Small intestine (tissue), 7 donors: ENCODE data around the gene COBLL1. TPM values are rescaled to one million over a fixed set of nuclear protein-coding genes. Genes with fewer than 3 reads are reported as not detected.
"Not testable (repeated sequence)": the region's sequence is repeated elsewhere in the genome, so short reads cannot be mapped to it uniquely, and the experiment has no call there.

ENCODE experiments used
- DNase-seq, 2 donors: peaks; one replicate each; pipeline versions ENCODE4 v3.0.0 to v3.0.0-alpha.2; 2013
- FAIRE-seq: peaks from 2 replicates; lab custom pipeline; 2012; peaks lifted over from hg19 to GRCh38; lab: Jason Lieb, UNC
- H3K27ac ChIP-seq, 3 donors: one replicate each; pipeline ENCODE4 v1.5.1; 2013; ENCODE audit warnings: low read length in 2 of 3, mild to moderate bottlenecking in 2 of 3, control low read depth in 1 of 3, inconsistent platforms in 1 of 3, low read depth in 1 of 3, moderate library complexity in 1 of 3
- H3K27me3 ChIP-seq, 3 donors: one replicate each; pipeline ENCODE4 v1.6.1; 2013; ENCODE audit warnings: low read length in 3 of 3, inconsistent platforms in 1 of 3; ENCODE audit not compliant: control insufficient read depth in 3 of 3, insufficient read depth in 3 of 3
- H3K36me3 ChIP-seq, 3 donors: one replicate each; pipeline ENCODE4 v1.6.1; 2013; ENCODE audit warnings: low read length in 3 of 3, inconsistent platforms in 1 of 3, low read depth in 1 of 3, mild to moderate bottlenecking in 1 of 3, moderate library complexity in 1 of 3; ENCODE audit not compliant: control insufficient read depth in 3 of 3, insufficient read depth in 2 of 3
- H3K4me1 ChIP-seq, 3 donors: one replicate each; pipeline ENCODE4 v1.6.1; 2013; ENCODE audit warnings: low read length in 2 of 3, inconsistent platforms in 1 of 3, low read depth in 1 of 3, mild to moderate bottlenecking in 1 of 3, moderate library complexity in 1 of 3; ENCODE audit not compliant: control insufficient read depth in 3 of 3, insufficient read depth in 2 of 3
- H3K4me3 ChIP-seq, 3 donors: one replicate each; pipeline ENCODE4 v1.5.1; 2013; ENCODE audit warnings: low read length in 3 of 3, control low read depth in 1 of 3, inconsistent platforms in 1 of 3, low read depth in 1 of 3, mild to moderate bottlenecking in 1 of 3, moderate library complexity in 1 of 3
- H3K9me3 ChIP-seq, 2 donors: one replicate each; pipeline ENCODE4 v1.6.1; 2013; ENCODE audit warnings: low read depth in 1 of 2, low read length in 1 of 2; ENCODE audit not compliant: control insufficient read depth in 2 of 2, insufficient read depth in 1 of 2
- WGBS, 3 donors: extraction: QIAGEN DNeasy Blood & Tissue Kit; methylation state at CpG; one replicate each; pipeline ENCODE4 v1.1.7; 2013; 5-methylcytosine and 5-hydroxymethylcytosine counted together
- polyA plus RNA-seq, 4 donors: library from polyadenylated mRNA; stranded (reverse) in 3 of 4; unstranded in 1 of 4; fragments of 200-250 nt in 3 of 4; fragments of 120-200 nt in 1 of 4; gene quantifications; one replicate each; pipeline versions ENCODE4 v1.2.1 to v1.2.3, GENCODE V29; 2013
- donor health status: healthy with polysubstance abuse.
- donor health status: control.
- donor health status: control.
- donor health status: Bipolar disorder and iron deficiency.
- donor health status: healthy.

The COBLL1 gene
- polyA plus RNA-seq, 4 donors = 5.4 to 72.0 (median 7.8) TPM

DNA sequence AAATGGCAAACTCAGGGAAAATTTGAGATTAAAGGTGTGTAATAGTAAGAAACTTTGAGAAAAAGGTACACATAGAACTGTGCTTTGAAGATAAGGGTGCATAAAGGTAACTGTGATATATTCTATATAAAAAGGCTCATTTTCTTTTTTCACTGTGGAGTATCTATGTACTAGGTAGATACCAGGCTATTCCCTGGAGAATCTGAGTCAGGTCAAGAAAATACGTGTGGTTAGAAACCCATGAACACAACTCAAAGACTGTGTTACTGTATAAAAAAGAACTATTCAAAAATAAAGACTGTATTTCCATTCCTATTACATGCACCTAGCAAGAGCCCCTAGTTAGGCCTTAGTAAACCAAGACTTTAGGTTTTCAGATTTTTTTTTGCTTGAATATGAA, 120.2 kb downstream of the COBLL1 start:
- DNase-seq (no peak), FAIRE-seq (no peak)
- H3K4me3 ChIP-seq = no peak overlapping the region
- H3K36me3 ChIP-seq = peaks cover 1 to 7% (median 2%) of the 10 kb centered on the region in 3 donors
- WGBS, 3 donors = 83 to 97% (median 90%) methylated on average over 1 of the region's 1 CpG
- no peaks in the 10 kb centered on the region for H3K9me3 ChIP-seq
- no peaks in the 10 kb centered on the region for H3K27me3 ChIP-seq
- H3K27ac ChIP-seq = no peak overlapping the region
- no peaks in the 10 kb centered on the region for H3K4me1 ChIP-seq

DNA sequence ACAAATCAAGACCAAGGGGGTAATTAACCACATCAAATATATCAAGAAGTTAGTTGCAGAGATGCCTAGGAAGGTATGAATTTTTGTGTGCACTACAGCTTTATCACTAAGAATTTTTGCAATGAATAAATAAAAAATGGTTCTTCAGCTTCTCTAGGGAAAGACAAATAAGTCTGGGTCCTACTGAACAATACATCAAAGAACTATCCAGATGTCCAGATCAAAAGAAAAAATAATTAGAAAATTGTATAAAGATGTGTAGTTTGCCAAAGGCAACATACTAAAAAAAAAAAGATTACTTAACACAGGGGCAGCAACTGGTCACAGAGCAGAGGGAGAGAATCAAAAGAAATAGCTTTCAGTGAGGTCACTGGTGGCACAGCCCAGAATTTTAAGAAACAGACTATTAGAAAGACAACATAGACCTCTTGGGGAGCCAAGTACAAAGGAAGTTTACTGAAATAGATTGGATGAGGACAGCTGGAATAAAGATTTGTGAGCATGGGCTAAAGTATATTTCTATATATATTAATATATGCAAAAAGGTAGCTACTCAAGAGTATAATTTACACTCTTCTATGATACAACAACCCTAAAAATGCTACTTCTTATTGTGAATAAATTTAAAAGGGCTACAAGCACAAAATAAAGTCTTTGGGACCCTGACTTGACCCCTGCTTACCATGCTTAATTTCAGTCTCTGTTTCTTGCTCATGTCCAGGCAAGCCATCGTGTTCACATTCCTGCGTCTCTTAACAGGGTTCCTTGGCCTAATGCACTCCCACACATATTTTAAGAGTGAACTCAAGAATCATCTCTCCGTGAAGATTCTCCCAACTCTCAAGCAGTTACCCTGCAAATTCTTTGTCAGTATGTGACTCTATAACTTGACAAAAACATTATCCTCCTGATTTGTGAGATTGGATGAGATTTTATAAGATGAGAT, 121.4 kb downstream of the COBLL1 start:
- Histone ChIP-seq H3K27ac (no peak overlapping the region), H3K36me3 (peaks cover 1 to 7% (median 2%) of the 10 kb centered on the region in 3 donors), H3K4me1 (no peaks in the 10 kb centered on the region), H3K9me3 (no peaks in the 10 kb centered on the region), H3K27me3 (no peaks in the 10 kb centered on the region), H3K4me3 (no peak overlapping the region)
- 77 to 86% (median 82%) methylated on average over 3 of the region's 3 CpGs for WGBS, 3 donors
- no peak for DNase-seq
- FAIRE-seq = no peak

DNA sequence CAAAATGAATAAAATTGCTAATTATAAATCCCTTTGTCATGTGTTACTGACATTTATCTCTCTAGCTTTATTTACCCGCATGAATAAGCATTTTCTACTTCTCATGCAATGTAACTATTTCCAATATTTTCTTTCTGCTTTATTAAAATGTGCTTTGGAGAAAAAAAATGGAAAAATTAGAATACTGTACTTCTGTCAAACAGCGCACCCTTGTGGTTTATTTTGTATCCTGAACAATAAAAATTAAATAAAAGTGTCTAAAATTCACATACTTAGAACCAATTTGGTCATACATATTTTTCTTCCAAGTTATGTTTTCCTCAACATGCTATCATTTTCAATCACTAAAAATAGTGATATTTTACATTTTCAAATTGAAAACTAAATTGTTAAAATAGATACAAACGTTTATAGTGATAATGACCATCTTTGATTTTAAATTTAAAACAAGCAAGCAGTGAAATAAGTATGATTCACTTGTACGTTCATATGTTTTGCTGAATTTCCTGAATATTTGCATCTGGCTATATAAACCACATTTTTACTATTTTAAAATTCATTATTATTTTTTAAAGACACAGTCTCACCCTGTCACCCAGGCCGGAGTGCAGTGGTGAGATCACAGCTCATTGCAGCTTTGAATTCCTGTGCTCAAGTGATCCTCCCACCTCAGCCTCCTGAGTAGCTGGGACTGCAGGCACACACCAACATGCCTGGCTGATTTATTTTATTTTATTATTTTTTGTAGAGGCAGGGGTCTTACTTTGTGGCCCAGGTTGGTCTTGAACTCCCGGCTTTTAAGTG, 124.4 kb downstream of the COBLL1 start:
- peaks cover 0 to 1% (median 0%) of the 10 kb centered on the region in 3 donors for H3K4me1 ChIP-seq
- peak; percentile 23 to 48 for DNase-seq
- 56 to 67% (median 58%) methylated on average over 6 of the region's 6 CpGs for WGBS, 3 donors
- no peak overlapping the region for H3K27ac ChIP-seq
- H3K4me3 ChIP-seq = no peak overlapping the region
- H3K9me3 ChIP-seq = no peaks in the 10 kb centered on the region
- peak; percentile 85 for FAIRE-seq
- H3K27me3 ChIP-seq = no peaks in the 10 kb centered on the region
- H3K36me3 ChIP-seq = peaks cover 1 to 7% (median 2%) of the 10 kb centered on the region in 3 donors

DNA sequence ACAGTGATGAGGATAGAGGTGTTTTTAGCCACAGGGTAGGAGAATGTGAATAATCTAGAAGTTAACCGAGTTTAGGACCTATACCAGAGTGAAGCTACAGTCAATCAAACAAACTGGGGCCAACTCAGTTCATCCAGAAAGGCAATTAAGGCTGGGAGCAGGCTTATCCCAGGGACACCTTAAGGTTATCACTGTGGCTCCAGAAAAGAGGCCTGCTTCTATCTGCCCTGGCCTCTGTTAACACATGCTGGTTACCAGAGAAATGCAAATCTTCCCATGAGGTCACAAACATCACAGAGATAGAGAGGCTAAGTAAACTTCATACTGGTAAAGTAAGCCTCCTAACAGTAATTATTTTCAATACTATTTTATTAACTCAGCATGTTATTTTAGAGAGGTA, 127.2 kb downstream of the COBLL1 start:
- Histone ChIP-seq H3K4me3 (no peak overlapping the region), H3K4me1 (peaks cover 0 to 14% (median 0%) of the 10 kb centered on the region in 3 donors), H3K9me3 (no peaks in the 10 kb centered on the region), H3K36me3 (peaks cover 1 to 4% (median 2%) of the 10 kb centered on the region in 3 donors), H3K27ac (no peak overlapping the region), H3K27me3 (no peaks in the 10 kb centered on the region)
- WGBS, 3 donors = 50 to 67% (median 63%) methylated on average over 1 of the region's 1 CpG
- FAIRE-seq (no peak), DNase-seq (peak; percentile 24 to 41)

DNA sequence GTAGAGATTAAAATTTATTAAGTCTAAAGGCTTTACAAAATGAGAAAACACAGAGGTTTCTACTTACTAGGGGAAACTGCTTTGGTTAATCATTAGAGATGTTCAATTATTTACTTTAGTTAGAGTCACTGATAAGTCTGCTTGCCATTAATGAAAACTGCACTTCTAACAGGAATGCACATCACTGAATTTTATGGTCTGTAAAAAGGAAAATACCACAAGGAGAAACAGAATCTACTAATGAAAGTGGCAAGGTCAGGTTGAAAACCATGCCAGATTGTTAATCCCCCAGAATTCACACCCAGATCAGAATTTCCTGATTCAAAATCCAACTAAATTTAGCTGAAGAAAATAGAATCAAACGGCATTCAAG, 129.9 kb downstream of the COBLL1 start:
- peak overlapping the region in 2 of 3 donors; percentile 41 to 72 for H3K27ac ChIP-seq
- peaks cover 0 to 14% (median 0%) of the 10 kb centered on the region in 3 donors for H3K4me1 ChIP-seq
- no peaks in the 10 kb centered on the region for H3K36me3 ChIP-seq
- DNase-seq (peak; percentile 65 to 66), FAIRE-seq (peak; percentile 10)
- WGBS, 3 donors = 11 to 61% (median 28%) methylated on average over 1 of the region's 1 CpG
- no peaks in the 10 kb centered on the region for H3K27me3 ChIP-seq
- H3K4me3 ChIP-seq = no peak overlapping the region
- H3K9me3 ChIP-seq = no peaks in the 10 kb centered on the region

DNA sequence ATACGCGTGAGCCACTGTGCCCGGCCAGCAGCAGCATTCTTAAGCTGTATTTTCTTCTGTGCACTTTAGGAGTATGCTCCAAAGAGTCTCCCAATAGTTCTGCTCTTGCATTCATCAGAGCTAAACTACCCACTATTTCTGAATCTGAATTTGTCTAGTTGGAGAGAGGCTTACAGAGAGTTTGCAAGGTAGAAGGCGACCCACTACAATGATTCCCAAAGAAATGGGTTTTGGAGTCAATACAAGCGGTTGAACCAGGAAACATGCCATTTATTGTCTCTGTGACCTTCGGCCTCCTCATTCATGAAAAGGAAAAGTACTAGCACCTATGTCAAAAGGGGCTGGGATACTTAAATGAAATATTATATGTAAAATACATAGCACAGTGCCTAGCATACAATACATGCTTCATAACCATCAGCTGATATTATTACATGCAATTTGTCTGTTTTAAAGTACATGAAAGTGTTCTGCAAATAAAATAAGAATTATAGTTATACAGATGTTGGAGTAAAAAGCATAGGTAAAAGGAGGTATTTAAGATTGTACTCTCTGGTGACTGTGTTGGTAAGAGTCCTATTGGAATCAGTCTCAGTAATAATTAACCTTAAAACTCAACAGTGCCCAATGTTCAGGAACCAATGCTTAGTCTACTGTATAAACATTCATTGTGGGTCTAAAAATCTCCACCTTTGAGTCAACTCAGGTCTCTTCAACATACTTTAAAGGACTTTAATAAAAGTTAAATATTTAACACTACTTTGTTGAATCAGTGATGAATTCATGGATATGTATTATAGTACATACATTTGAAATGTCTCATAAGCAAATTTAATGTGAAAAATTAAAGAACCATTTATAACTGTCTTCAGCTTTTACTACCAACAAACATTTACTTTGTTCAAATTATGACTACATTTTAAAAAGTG, 130.5 kb downstream of the COBLL1 start:
- FAIRE-seq (peak; percentile 64), DNase-seq (peak; percentile 81 to 89)
- no peak overlapping the region for H3K4me3 ChIP-seq

DNA sequence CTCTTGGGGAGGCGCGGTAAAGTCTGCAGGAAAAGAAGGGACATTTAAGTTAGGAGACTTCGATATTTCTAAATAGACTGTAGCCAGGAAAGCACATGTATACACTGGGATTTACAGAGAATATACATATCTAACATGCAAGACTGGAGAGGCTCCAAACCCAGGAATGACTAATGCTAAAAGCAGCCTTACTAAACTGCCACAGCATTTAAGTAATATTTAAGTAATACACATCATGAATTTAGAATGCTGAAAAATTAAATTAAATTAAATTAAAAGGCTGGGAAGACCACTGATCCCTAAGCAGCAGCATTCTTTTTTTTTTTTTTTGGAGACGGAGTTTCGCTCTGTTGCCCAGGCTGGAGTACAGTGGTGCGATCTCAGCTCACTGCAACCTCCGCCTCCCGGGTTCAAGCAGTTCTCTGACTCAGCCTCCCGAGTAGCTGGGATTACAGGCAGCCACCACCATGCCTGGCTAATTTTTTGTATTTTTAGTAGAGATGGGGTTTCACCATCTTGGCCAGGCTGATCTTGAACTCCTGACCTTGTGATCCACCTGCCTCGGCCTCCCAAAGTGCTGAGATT, 131.3 kb downstream of the COBLL1 start:
- Histone ChIP-seq H3K27ac (peak overlapping the region; percentile 71 to 79 (median 72)), H3K4me1 (peaks cover 0 to 14% (median 0%) of the 10 kb centered on the region in 3 donors)
- peak in 1 of 2 donors; percentile 10 for DNase-seq
- H3K36me3 ChIP-seq, H3K4me3 ChIP-seq, FAIRE-seq, H3K27me3 ChIP-seq, H3K9me3 ChIP-seq: not testable (repeated sequence)
- 53 to 79% (median 69%) methylated on average over 10 of the region's 10 CpGs for WGBS, 3 donors

More for the DNA sequence above, 130.5 kb downstream of the COBLL1 start:
- Histone ChIP-seq H3K27me3 (no peaks in the 10 kb centered on the region), H3K27ac (peak overlapping the region; percentile 71 to 79 (median 72)), H3K9me3 (no peaks in the 10 kb centered on the region), H3K36me3 (no peaks in the 10 kb centered on the region), H3K4me1 (peaks cover 0 to 14% (median 0%) of the 10 kb centered on the region in 3 donors)
- WGBS, 3 donors = 16 to 61% (median 35%) methylated on average over 6 of the region's 6 CpGs
